A673 (cell line): Measurements from ENCODE around the gene TRAF4. TPM values are rescaled to one million over a fixed set of nuclear protein-coding genes. Genes with fewer than 3 reads are reported as not detected.
"Not testable (repeated sequence)": the region's sequence is repeated elsewhere in the genome, so short reads cannot be mapped to it uniquely, and the experiment has no call there.

ENCODE experiments used
- BruUV-seq: library from RNA; stranded (reverse); fragments of 400-500 nt; replicated peaks from 2 replicates; lab custom pipeline; 2021; lab: Mats Ljungman, UMichigan
- CTCF ChIA-PET: fragments of 300-600 bp; sonication (Branson Sonifier 250); formaldehyde crosslinking; loops from one replicate; lab custom pipeline; 2022; ENCODE audit warnings: antibody characterized with exemption; lab: Charles Lee
- POLR2A ChIA-PET: fragments of 300-600 bp; sonication (Branson Sonifier 250); formaldehyde crosslinking; loops from one replicate; lab custom pipeline; 2022; ENCODE audit warnings: antibody characterized with exemption; ENCODE audit not compliant: low non-redundant PET; lab: Charles Lee
- DNase-seq: peaks from one replicate; pipeline ENCODE4 v3.0.0-alpha.2; 2015; ENCODE audit warnings: low spot score
- H3K27ac ChIP-seq: fragments of 200-600 bp; sonication (generic); 2 replicates; pipeline ENCODE4 v1.5.1; 2016; ENCODE audit warnings: mixed run types, low read depth, mild to moderate bottlenecking, mixed read lengths, antibody characterized with exemption, low read length; ENCODE audit not compliant: poor library complexity, severe bottlenecking
- H3K27me3 ChIP-seq: fragments of 200-600 bp; sonication (generic); replicated peaks from 2 replicates; pipeline ENCODE4 v1.6.1; 2017; ENCODE audit warnings: mixed run types, low read depth, mild to moderate bottlenecking, mixed read lengths, antibody characterized with exemption, low read length; ENCODE audit not compliant: insufficient read depth, poor library complexity
- H3K36me3 ChIP-seq: fragments of 200-600 bp; sonication (generic); 2 replicates; pipeline ENCODE4 v1.6.1; 2016; ENCODE audit warnings: mixed run types, mild to moderate bottlenecking, mixed read lengths, antibody characterized with exemption, low read length; ENCODE audit not compliant: insufficient read depth, poor library complexity, severe bottlenecking
- H3K4me1 ChIP-seq: fragments of 200-600 bp; sonication (generic); 2 replicates; pipeline ENCODE4 v1.6.1; 2017; ENCODE audit warnings: mixed run types, mild to moderate bottlenecking, mixed read lengths, antibody characterized with exemption, low read length; ENCODE audit not compliant: insufficient read depth, poor library complexity, severe bottlenecking
- H3K4me3 ChIP-seq: fragments of 200-600 bp; sonication (generic); 2 replicates; pipeline ENCODE4 v1.5.1; 2016; ENCODE audit warnings: low read depth, mixed run types, mild to moderate bottlenecking, mixed read lengths, low read length; ENCODE audit not compliant: poor library complexity, severe bottlenecking
- H3K9me3 ChIP-seq: fragments of 200-600 bp; sonication (generic); 2 replicates; pipeline ENCODE4 v1.6.1; 2016; ENCODE audit warnings: mixed run types, low read depth, mild to moderate bottlenecking, mixed read lengths, antibody characterized with exemption, low read length; ENCODE audit not compliant: poor library complexity, severe bottlenecking
- CTCF ChIP-seq: fragments of 300-800, 200-600 bp; sonication (generic); conservative IDR thresholded peaks from 2 replicates; pipeline ENCODE4 v1.5.1; 2017; ENCODE audit warnings: low read depth, mild to moderate bottlenecking, antibody characterized with exemption, low read length, moderate library complexity, mixed read lengths
- EZH2 ChIP-seq: fragments of 200-600 bp; sonication (generic); IDR thresholded peaks from 2 replicates; pipeline ENCODE4 v1.6.1; 2017; ENCODE audit warnings: borderline replicate concordance, low read depth, mild to moderate bottlenecking, mixed read lengths, antibody characterized with exemption, low read length; ENCODE audit not compliant: poor library complexity, severe bottlenecking
- intact Hi-C: fragments of 100-400 bp; cut with micrococcal nuclease; formaldehyde crosslinking; loops from one replicate; pipeline ENCODE4 v1.10.0; 2022; ENCODE audit not compliant: unreplicated experiment
- total RNA-seq: library from RNA; stranded (reverse); gene quantifications from 2 replicates; pipeline ENCODE4 v1.2.3, GENCODE V29; 2021

TRAF4 gene
- total RNA-seq, 1 experiment from 2014 or later, result 128 TPM

- Histone ChIP-seq H3K4me3 (peak overlapping the region; percentile 72), H3K27me3 (no peaks in the 10 kb centered on the region), H3K36me3 (peaks cover 50% of the 10 kb centered on the region), H3K27ac (peak overlapping the region; percentile 49), H3K4me1 (peaks cover 55% of the 10 kb centered on the region), H3K9me3 (no peaks in the 10 kb centered on the region)
- no TSS peak for BruUV-seq
- ChIA-PET POLR2A (no interaction called here), CTCF (no interaction called here)
- intact Hi-C loops, result no loop called here
- no peak for DNase-seq
- no peak for TF ChIP-seq EZH2
- no peak for TF ChIP-seq CTCF
Observed at GRCh38 chr17:28722417-28723158, 21.2 kb upstream of the TRAF4 start.

- Histone ChIP-seq H3K4me3 (no peak overlapping the region), H3K27me3 (no peaks in the 10 kb centered on the region), H3K27ac (peak overlapping the region; percentile 49), H3K4me1 (peaks cover 58% of the 10 kb centered on the region), H3K36me3 (peaks cover 50% of the 10 kb centered on the region), H3K9me3 (no peaks in the 10 kb centered on the region)
- no peak for DNase-seq
- BruUV-seq, result no TSS peak
- TF ChIP-seq CTCF (no peak), EZH2 (no peak)
- intact Hi-C loops, result no loop called here
- POLR2A ChIA-PET, result interaction anchor here (0.7 kb wide), 1 partner anchor 334 kb away, joined by 5 read pairs; no protein-coding TSS in a partner anchor
- CTCF ChIA-PET, result no interaction called here
Observed at GRCh38 chr17:28723159-28723835, 20.5 kb upstream of the TRAF4 start.

GRCh38 chr17:28723836-28724499, 19.8 kb upstream of the TRAF4 start:
- CTCF ChIA-PET, H3K4me3 ChIP-seq, H3K27ac ChIP-seq, BruUV-seq, H3K9me3 ChIP-seq, H3K27me3 ChIP-seq, DNase-seq: not testable (repeated sequence)
- H3K4me1 ChIP-seq, result peaks cover 51% of the 10 kb centered on the region
- intact Hi-C loops, result loop anchor here (2.0 kb wide), 1 partner anchor 193 kb away; no protein-coding TSS in a partner anchor
- H3K36me3 ChIP-seq, result peaks cover 50% of the 10 kb centered on the region
- POLR2A ChIA-PET, result interaction anchor here (0.7 kb wide), 1 partner anchor 333 kb away, joined by 5 read pairs; no protein-coding TSS in a partner anchor
